ENCODE data around the gene PLCL2.
"Not testable (repeated sequence)": the region's sequence is repeated elsewhere in the genome, so short reads cannot be mapped to it uniquely, and the experiment has no call there.

PLCL2 gene

GRCh38 chr3:16945330-16945729, 60.6 kb downstream of the PLCL2 start:
- FAIRE-seq (no peak), DNase-seq (ENCODE audit: insufficient read length) (no peak)
- TF ChIP-seq POLR2AphosphoS5 (IDR thresholded peaks at IDR 0.05; ENCODE audit: low read depth, low read length) (no peak), POLR2A (IDR thresholded peaks at IDR 0.05; ENCODE audit: low read depth, low read length) (no peak), TAF1 (IDR thresholded peaks at IDR 0.05; ENCODE audit: borderline replicate concordance, low read depth, low read length) (no peak)

- DNase-seq (ENCODE audit: insufficient read length) (no peak), FAIRE-seq (no peak)
These were observed 65.5 kb downstream of the PLCL2 start for GRCh38 chr3:16950282-16950681.

GRCh38 chr3:16950845-16951244, 66.1 kb downstream of the PLCL2 start:
- FAIRE-seq (no peak), DNase-seq (ENCODE audit: insufficient read length) (no peak)
- TF ChIP-seq POLR2A (IDR thresholded peaks at IDR 0.05; ENCODE audit: low read depth, low read length) = no peak
- TF ChIP-seq TAF1 (IDR thresholded peaks at IDR 0.05; ENCODE audit: borderline replicate concordance, low read depth, low read length) = no peak
- no peak for TF ChIP-seq POLR2AphosphoS5 (IDR thresholded peaks at IDR 0.05; ENCODE audit: low read depth, low read length)

More at GRCh38 chr3:16950282-16950681, 65.5 kb downstream of the PLCL2 start:
- no peak for TF ChIP-seq POLR2A (IDR thresholded peaks at IDR 0.05; ENCODE audit: low read depth, low read length)
- TF ChIP-seq TAF1 (IDR thresholded peaks at IDR 0.05; ENCODE audit: borderline replicate concordance, low read depth, low read length) = no peak
- TF ChIP-seq POLR2AphosphoS5 (IDR thresholded peaks at IDR 0.05; ENCODE audit: low read depth, low read length) = no peak

- DNase-seq (ENCODE audit: insufficient read length); FAIRE-seq: not testable (repeated sequence)
These were observed 73.1 kb downstream of the PLCL2 start for GRCh38 chr3:16957852-16958251.

- FAIRE-seq (no peak), DNase-seq (ENCODE audit: insufficient read length) (no peak)
- no peak for TF ChIP-seq POLR2AphosphoS5 (IDR thresholded peaks at IDR 0.05; ENCODE audit: low read depth, low read length)
- no peak for TF ChIP-seq TAF1 (IDR thresholded peaks at IDR 0.05; ENCODE audit: borderline replicate concordance, low read depth, low read length)
- TF ChIP-seq POLR2A (IDR thresholded peaks at IDR 0.05; ENCODE audit: low read depth, low read length) = no peak
These were observed 75.4 kb downstream of the PLCL2 start for GRCh38 chr3:16960125-16960524.

- DNase-seq (ENCODE audit: insufficient read length) = no peak
- no peak for FAIRE-seq
These were observed 77.0 kb downstream of the PLCL2 start for GRCh38 chr3:16961621-16962205.

GRCh38 chr3:16975083-16975482, 90.3 kb downstream of the PLCL2 start:
- no peak for FAIRE-seq
- DNase-seq (ENCODE audit: insufficient read length) = no peak
- TF ChIP-seq POLR2AphosphoS5 (IDR thresholded peaks at IDR 0.05; ENCODE audit: low read depth, low read length) (no peak), TAF1 (IDR thresholded peaks at IDR 0.05; ENCODE audit: borderline replicate concordance, low read depth, low read length) (no peak)

More at GRCh38 chr3:16961621-16962205, 77.0 kb downstream of the PLCL2 start:
- TF ChIP-seq POLR2AphosphoS5 (IDR thresholded peaks at IDR 0.05; ENCODE audit: low read depth, low read length) (no peak), POLR2A (IDR thresholded peaks at IDR 0.05; ENCODE audit: low read depth, low read length) (no peak), TAF1 (IDR thresholded peaks at IDR 0.05; ENCODE audit: borderline replicate concordance, low read depth, low read length) (no peak)

- no peak for FAIRE-seq
- no peak for DNase-seq (ENCODE audit: insufficient read length)
These were observed 93.6 kb downstream of the PLCL2 start for GRCh38 chr3:16978234-16978920.

GRCh38 chr3:16978921-16979271, 94.1 kb downstream of the PLCL2 start:
- TF ChIP-seq TAF1 (IDR thresholded peaks at IDR 0.05; ENCODE audit: borderline replicate concordance, low read depth, low read length) (no peak), POLR2A (IDR thresholded peaks at IDR 0.05; ENCODE audit: low read depth, low read length) (no peak), POLR2AphosphoS5 (IDR thresholded peaks at IDR 0.05; ENCODE audit: low read depth, low read length) (no peak)
- DNase-seq (ENCODE audit: insufficient read length) (no peak), FAIRE-seq (no peak)

More at GRCh38 chr3:16978234-16978920, 93.6 kb downstream of the PLCL2 start:
- TF ChIP-seq TAF1 (IDR thresholded peaks at IDR 0.05; ENCODE audit: borderline replicate concordance, low read depth, low read length) = no peak
- no peak for TF ChIP-seq POLR2A (IDR thresholded peaks at IDR 0.05; ENCODE audit: low read depth, low read length)
- TF ChIP-seq POLR2AphosphoS5 (IDR thresholded peaks at IDR 0.05; ENCODE audit: low read depth, low read length) = no peak

GRCh38 chr3:16979769-16980515, 95.2 kb downstream of the PLCL2 start:
- FAIRE-seq; DNase-seq (ENCODE audit: insufficient read length): not testable (repeated sequence)

GRCh38 chr3:16980526-16980925, 95.8 kb downstream of the PLCL2 start:
- not testable (repeated sequence) for FAIRE-seq; DNase-seq (ENCODE audit: insufficient read length)

- FAIRE-seq = no peak
- TF ChIP-seq TAF1 (IDR thresholded peaks at IDR 0.05; ENCODE audit: borderline replicate concordance, low read depth, low read length) = no peak
- no peak for TF ChIP-seq POLR2AphosphoS5 (IDR thresholded peaks at IDR 0.05; ENCODE audit: low read depth, low read length)
- no peak for TF ChIP-seq POLR2A (IDR thresholded peaks at IDR 0.05; ENCODE audit: low read depth, low read length)
- DNase-seq (ENCODE audit: insufficient read length) = no peak
These were observed 97.7 kb downstream of the PLCL2 start for GRCh38 chr3:16982460-16982859.
